ENCODE measurements around the gene AMD1.
"Not testable (repeated sequence)": the region's sequence is repeated elsewhere in the genome, so short reads cannot be mapped to it uniquely, and the experiment has no call there.

Gene AMD1

GRCh38 chr6:110898111-110898510, 23.5 kb downstream of the AMD1 start:
- H3K4me3 ChIP-seq (replicated peaks in 1 of 2; ENCODE audit: low read depth in 2 of 2, low read length in 2 of 2) = no peak overlapping the region
- TF ChIP-seq, protein P1, sequence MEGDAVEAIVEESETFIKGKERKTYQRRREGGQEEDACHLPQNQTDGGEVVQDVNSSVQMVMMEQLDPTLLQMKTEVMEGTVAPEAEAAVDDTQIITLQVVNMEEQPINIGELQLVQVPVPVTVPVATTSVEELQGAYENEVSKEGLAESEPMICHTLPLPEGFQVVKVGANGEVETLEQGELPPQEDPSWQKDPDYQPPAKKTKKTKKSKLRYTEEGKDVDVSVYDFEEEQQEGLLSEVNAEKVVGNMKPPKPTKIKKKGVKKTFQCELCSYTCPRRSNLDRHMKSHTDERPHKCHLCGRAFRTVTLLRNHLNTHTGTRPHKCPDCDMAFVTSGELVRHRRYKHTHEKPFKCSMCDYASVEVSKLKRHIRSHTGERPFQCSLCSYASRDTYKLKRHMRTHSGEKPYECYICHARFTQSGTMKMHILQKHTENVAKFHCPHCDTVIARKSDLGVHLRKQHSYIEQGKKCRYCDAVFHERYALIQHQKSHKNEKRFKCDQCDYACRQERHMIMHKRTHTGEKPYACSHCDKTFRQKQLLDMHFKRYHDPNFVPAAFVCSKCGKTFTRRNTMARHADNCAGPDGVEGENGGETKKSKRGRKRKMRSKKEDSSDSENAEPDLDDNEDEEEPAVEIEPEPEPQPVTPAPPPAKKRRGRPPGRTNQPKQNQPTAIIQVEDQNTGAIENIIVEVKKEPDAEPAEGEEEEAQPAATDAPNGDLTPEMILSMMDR (IDR thresholded peaks at IDR 0.05; ENCODE audit: low read depth, low read length) = no peak
- DNase-seq (ENCODE audit: low read depth in 2 of 2) = no peak

GRCh38 chr6:110900028-110900598, 25.5 kb downstream of the AMD1 start:
- no peak for DNase-seq (ENCODE audit: low read depth in 2 of 2)
- TF ChIP-seq, protein P1 (IDR thresholded peaks at IDR 0.05; ENCODE audit: low read depth, low read length) = no peak
- H3K4me3 ChIP-seq (replicated peaks in 1 of 2; ENCODE audit: low read depth in 2 of 2, low read length in 2 of 2) = no peak overlapping the region

GRCh38 chr6:110901601-110902000, 27.0 kb downstream of the AMD1 start:
- DNase-seq (ENCODE audit: low read depth in 2 of 2); H3K4me3 ChIP-seq (replicated peaks in 1 of 2; ENCODE audit: low read depth in 2 of 2, low read length in 2 of 2): not testable (repeated sequence)

DNA sequence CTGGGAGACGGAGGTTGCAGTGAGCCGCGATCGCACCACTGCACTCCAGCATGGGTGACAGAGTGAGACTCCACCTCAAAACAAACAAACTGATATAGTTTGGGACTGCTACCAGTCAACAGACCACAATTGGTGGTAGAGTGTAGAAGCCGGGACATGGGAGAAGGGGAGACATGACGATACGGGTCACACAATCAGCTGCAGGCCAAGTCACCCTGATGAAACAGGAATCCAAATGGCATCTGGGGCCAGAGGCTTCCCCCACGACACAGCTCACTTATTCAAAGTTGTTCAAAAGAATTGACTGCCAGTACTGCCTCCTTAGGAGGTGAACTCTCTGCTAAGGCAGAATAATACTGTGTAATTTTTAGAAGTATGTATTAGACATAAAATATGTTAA, 27.5 kb downstream of the AMD1 start:
- DNase-seq (ENCODE audit: low read depth in 2 of 2) = no peak
- TF ChIP-seq, protein P1 (IDR thresholded peaks at IDR 0.05; ENCODE audit: low read depth, low read length) = no peak

GRCh38 chr6:110906273-110906672, 31.7 kb downstream of the AMD1 start:
- H3K4me3 ChIP-seq (replicated peaks in 1 of 2; ENCODE audit: low read depth in 2 of 2, low read length in 2 of 2); DNase-seq (ENCODE audit: low read depth in 2 of 2): not testable (repeated sequence)

More for the DNA sequence above, 27.5 kb downstream of the AMD1 start:
- no peak overlapping the region for H3K4me3 ChIP-seq (replicated peaks in 1 of 2; ENCODE audit: low read depth in 2 of 2, low read length in 2 of 2)

- no peak for DNase-seq (ENCODE audit: low read depth in 2 of 2)
- TF ChIP-seq, protein P1 (IDR thresholded peaks at IDR 0.05; ENCODE audit: low read depth, low read length) = no peak
- H3K4me3 ChIP-seq (replicated peaks in 1 of 2; ENCODE audit: low read depth in 2 of 2, low read length in 2 of 2) = no peak overlapping the region
Observed at GRCh38 chr6:110930781-110931180, 56.2 kb downstream of the AMD1 start.

GRCh38 chr6:110933912-110934311, 59.3 kb downstream of the AMD1 start:
- TF ChIP-seq, protein P1 (IDR thresholded peaks at IDR 0.05; ENCODE audit: low read depth, low read length) = no peak
- DNase-seq (ENCODE audit: low read depth in 2 of 2) = no peak

GRCh38 chr6:110934381-110934898, 59.9 kb downstream of the AMD1 start:
- H3K4me3 ChIP-seq (replicated peaks in 1 of 2; ENCODE audit: low read depth in 2 of 2, low read length in 2 of 2) = no peak overlapping the region
- DNase-seq (ENCODE audit: low read depth in 2 of 2) = no peak
- TF ChIP-seq, protein P1 (IDR thresholded peaks at IDR 0.05; ENCODE audit: low read depth, low read length) = no peak

More at GRCh38 chr6:110933912-110934311, 59.3 kb downstream of the AMD1 start:
- no peak overlapping the region for H3K4me3 ChIP-seq (replicated peaks in 1 of 2; ENCODE audit: low read depth in 2 of 2, low read length in 2 of 2)
